Measurements from ENCODE around the gene KIAA1217. TPM values are rescaled to one million over a fixed set of nuclear protein-coding genes. Genes with fewer than 3 reads are reported as not detected.

Gene KIAA1217
- total RNA-seq, 4 donors from 2014 or later: 34.8 to 66.8 (median 52.9) TPM

DNA sequence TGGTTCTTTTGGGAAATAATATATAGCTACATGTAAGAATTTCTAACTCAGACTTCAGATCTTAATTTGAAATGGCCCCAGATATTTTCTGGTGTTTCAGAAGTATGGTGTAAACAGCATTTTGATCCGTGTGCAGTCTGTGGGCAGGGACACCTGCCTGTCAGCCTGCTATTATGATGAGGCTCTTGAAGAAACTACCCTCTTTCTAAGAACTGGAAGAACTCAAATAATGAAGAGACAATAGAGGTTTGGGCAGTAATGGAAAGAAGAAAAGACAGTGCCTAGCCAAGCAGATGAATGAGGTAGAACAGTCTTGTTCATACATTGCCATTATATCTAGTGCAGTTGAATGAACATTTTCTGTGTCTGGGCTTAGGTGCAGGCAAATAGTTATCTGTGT, 258.2 kb downstream of the KIAA1217 start:
- WGBS, 2 donors: 50 to 56% methylated on average over 1 of the region's 1 CpG
- H3K4me3 ChIP-seq (ENCODE audit: low read depth, poor library complexity, severe bottlenecking): no peak overlapping the region
- DNase-seq (ENCODE audit: low spot score in 2 of 2): no peak
- TF ChIP-seq, protein P1, sequence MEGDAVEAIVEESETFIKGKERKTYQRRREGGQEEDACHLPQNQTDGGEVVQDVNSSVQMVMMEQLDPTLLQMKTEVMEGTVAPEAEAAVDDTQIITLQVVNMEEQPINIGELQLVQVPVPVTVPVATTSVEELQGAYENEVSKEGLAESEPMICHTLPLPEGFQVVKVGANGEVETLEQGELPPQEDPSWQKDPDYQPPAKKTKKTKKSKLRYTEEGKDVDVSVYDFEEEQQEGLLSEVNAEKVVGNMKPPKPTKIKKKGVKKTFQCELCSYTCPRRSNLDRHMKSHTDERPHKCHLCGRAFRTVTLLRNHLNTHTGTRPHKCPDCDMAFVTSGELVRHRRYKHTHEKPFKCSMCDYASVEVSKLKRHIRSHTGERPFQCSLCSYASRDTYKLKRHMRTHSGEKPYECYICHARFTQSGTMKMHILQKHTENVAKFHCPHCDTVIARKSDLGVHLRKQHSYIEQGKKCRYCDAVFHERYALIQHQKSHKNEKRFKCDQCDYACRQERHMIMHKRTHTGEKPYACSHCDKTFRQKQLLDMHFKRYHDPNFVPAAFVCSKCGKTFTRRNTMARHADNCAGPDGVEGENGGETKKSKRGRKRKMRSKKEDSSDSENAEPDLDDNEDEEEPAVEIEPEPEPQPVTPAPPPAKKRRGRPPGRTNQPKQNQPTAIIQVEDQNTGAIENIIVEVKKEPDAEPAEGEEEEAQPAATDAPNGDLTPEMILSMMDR (IDR thresholded peaks at IDR 0.05): no peak
- no peak for TF ChIP-seq POLR2A (IDR thresholded peaks at IDR 0.05)
- intact Hi-C loops (cut with DNase I; ENCODE audit: low total_unique reads): no loop called here

DNA sequence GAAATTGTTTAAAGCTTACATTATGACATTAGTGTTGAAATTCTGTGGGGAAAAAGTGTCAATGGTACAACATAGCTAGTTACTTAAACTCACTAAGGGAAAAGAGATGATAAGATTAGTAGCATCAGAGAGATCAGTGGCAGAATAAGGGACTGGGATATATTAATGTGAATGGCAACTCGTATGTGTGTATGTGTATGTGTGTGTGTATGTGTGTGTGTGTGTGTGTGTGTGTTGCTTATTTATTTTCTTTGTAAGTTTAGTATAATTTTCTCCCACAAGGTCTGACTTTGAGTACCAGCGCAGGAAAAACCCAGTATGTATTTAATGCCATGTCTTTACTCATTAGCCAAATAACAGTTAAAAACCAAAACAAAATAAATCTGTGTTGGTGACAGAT, 258.7 kb downstream of the KIAA1217 start:
- DNase-seq (ENCODE audit: low spot score in 2 of 2): no peak
- TF ChIP-seq POLR2A (IDR thresholded peaks at IDR 0.05): no peak
- TF ChIP-seq, protein P1 (IDR thresholded peaks at IDR 0.05): no peak
- intact Hi-C loops (cut with DNase I; ENCODE audit: low total_unique reads): no loop called here
- H3K4me3 ChIP-seq (ENCODE audit: low read depth, poor library complexity, severe bottlenecking): no peak overlapping the region
- 57 to 59% methylated on average over 2 of the region's 2 CpGs for WGBS, 2 donors

DNA sequence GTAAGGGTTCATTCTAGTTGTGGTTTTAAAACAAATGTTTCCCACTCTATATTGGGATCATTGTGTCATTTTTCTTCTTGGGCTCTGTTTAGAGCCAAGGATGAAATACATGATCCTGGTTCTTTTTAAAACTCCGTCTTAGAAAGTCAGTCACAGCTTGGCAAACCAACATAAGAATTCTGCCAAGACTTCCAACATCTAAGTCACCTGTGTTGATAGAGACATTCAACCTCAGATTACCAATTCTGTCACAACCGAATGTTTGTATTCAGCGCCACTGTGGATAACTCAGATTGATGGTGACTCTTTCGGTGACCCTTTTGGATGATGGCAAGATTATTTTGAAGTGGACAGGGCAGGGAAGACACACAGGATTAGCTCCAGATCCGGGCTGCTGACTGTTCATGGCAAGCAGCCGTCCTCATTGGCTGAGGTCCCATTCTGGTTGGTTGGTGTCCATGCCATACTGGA, 259.4 kb downstream of the KIAA1217 start:
- H3K4me3 ChIP-seq (ENCODE audit: low read depth, poor library complexity, severe bottlenecking): no peak overlapping the region
- intact Hi-C loops (cut with DNase I; ENCODE audit: low total_unique reads): no loop called here
- no peak for DNase-seq (ENCODE audit: low spot score in 2 of 2)
- 46 to 50% methylated on average over 6 of the region's 6 CpGs for WGBS, 2 donors
- TF ChIP-seq, protein P1 (IDR thresholded peaks at IDR 0.05): no peak
- TF ChIP-seq POLR2A (IDR thresholded peaks at IDR 0.05): no peak

DNA sequence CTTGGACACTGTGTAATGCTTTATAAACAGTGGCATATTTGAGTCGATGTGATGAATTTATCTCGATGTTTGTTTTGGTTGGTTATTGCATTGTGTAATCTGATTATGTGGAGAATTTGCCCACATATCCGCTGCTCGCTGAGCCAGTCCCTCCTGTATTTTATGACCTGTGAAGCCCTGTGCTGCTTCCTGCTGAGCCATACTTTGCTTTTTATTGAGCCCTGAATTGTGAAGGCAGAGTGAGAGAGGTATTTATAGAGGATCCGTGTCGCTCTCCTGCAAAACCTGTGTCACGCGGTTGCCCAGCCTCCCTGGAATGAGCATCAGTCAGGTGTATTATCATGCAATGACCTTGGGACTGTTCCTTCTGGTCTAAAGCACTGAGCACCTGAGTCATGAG, 261.1 kb downstream of the KIAA1217 start:
- H3K4me3 ChIP-seq (ENCODE audit: low read depth, poor library complexity, severe bottlenecking): no peak overlapping the region
- intact Hi-C loops (cut with DNase I; ENCODE audit: low total_unique reads): no loop called here
- DNase-seq (ENCODE audit: low spot score in 2 of 2): no peak
- TF ChIP-seq POLR2A (IDR thresholded peaks at IDR 0.05): no peak
- TF ChIP-seq, protein P1 (IDR thresholded peaks at IDR 0.05): no peak
- WGBS, 2 donors: 81 to 83% methylated on average over 8 of the region's 8 CpGs

DNA sequence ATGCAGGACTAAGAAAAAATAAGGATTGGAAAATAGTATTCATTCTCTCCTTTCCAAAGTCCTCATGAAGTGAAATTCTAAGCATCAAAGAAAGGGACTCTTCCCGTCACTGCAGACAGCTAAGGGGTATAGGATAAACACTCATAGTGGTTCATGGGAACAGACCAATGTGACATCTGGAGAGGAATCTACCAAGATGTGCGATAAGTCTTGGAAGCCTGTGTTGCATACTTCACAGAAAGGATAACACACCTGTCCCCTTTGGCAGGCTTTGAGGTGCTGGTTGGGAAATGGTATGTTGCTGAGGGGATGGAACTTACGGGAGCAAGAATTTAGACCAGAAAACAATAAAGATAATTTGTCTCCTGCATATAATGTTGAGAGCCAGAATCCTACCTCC, 266.7 kb downstream of the KIAA1217 start:
- 79 to 95% methylated on average over 3 of the region's 3 CpGs for WGBS, 2 donors
- DNase-seq (ENCODE audit: low spot score in 2 of 2): no peak
- intact Hi-C loops (cut with DNase I; ENCODE audit: low total_unique reads): no loop called here
- H3K4me3 ChIP-seq (ENCODE audit: low read depth, poor library complexity, severe bottlenecking): no peak overlapping the region
- TF ChIP-seq POLR2A (IDR thresholded peaks at IDR 0.05): no peak
- TF ChIP-seq, protein P1 (IDR thresholded peaks at IDR 0.05): no peak

Measured in lower leg skin (tissue), 4 donors.